Activated T-helper 1 cell treated with anti-CD3 and anti-CD28 coated beads, Interleukin-12 subunit alpha, Interleukin-12 subunit beta, Interleukin-2, Interleukin-4 antibody, amounts not matched to agents 30 ng/mL and 10 ng/mL and 1 ng/mL, durations not matched to agents 14 hours and 24 hours and 36 hours (primary cell): ENCODE results near the gene CRIM1. TPM values are rescaled to one million over a fixed set of nuclear protein-coding genes. Genes with fewer than 3 reads are reported as not detected.

Experiments used
- DNase-seq: peaks from one replicate; pipeline ENCODE4 v3.0.0; 2021; ENCODE audit warnings: low spot score
- H3K27ac Mint-ChIP-seq: one replicate; pipeline ENCODE4 v1.8.0; 2021; ENCODE audit warnings: mild to moderate bottlenecking, mixed read lengths
- H3K27me3 Mint-ChIP-seq: one replicate; pipeline ENCODE4 v1.8.0; 2022; ENCODE audit warnings: mild to moderate bottlenecking, moderate library complexity, mixed read lengths; ENCODE audit not compliant: insufficient read depth
- H3K36me3 Mint-ChIP-seq: one replicate; pipeline ENCODE4 v1.8.0; 2021; ENCODE audit warnings: low read depth, mixed read lengths
- H3K4me1 Mint-ChIP-seq: one replicate; pipeline ENCODE4 v1.8.0; 2021; ENCODE audit warnings: low read depth, mixed read lengths
- H3K4me3 Mint-ChIP-seq: one replicate; pipeline ENCODE4 v1.8.0; 2021; ENCODE audit warnings: mild to moderate bottlenecking, moderate library complexity, mixed read lengths
- H3K9me3 Mint-ChIP-seq: one replicate; pipeline ENCODE4 v1.8.0; 2021; ENCODE audit warnings: mixed read lengths
- intact Hi-C: fragments of 100-400 bp; cut with micrococcal nuclease; formaldehyde crosslinking; loops from one replicate; pipeline ENCODE4 v1.15.1; 2024
- total RNA-seq: library from RNA; stranded (reverse); gene quantifications from 2 replicates; pipeline ENCODE4 v1.2.3, GENCODE V29; 2022

CRIM1 gene
- total RNA-seq, 1 donor from 2014 or later: 15.3 TPM

- Mint-ChIP-seq H3K36me3 (peaks cover 10% of the 10 kb centered on the region), H3K4me1 (peaks cover 29% of the 10 kb centered on the region), H3K27me3 (peaks cover 5% of the 10 kb centered on the region), H3K4me3 (peak overlapping the region; percentile 93), H3K9me3 (no peaks in the 10 kb centered on the region), H3K27ac (peak overlapping the region; percentile 33)
- no peak for DNase-seq
- intact Hi-C loops: loop anchor here (5.0 kb wide), 2 partner anchors 191 to 371 kb away; partner anchors contain the start of gene STRN
Observed at GRCh38 chr2:36596397-36596796, 240.8 kb downstream of the CRIM1 start.

GRCh38 chr2:36597003-36597531 is 241.5 kb downstream of the CRIM1 start:
- Mint-ChIP-seq H3K9me3 (no peaks in the 10 kb centered on the region), H3K36me3 (peaks cover 10% of the 10 kb centered on the region), H3K4me1 (peaks cover 29% of the 10 kb centered on the region), H3K4me3 (peak overlapping the region; percentile 93), H3K27me3 (peaks cover 5% of the 10 kb centered on the region), H3K27ac (peak overlapping the region; percentile 89)
- no peak for DNase-seq
- intact Hi-C loops: loop anchor here (5.0 kb wide), 2 partner anchors 190 to 370 kb away; partner anchors contain the start of gene STRN

GRCh38 chr2:36597532-36598377 is 242.2 kb downstream of the CRIM1 start, which contains the start of gene FEZ2:
Gene FEZ2, minus strand, starts transcription at chr2:36598168. Its CDS starts 26 bp downstream, at chr2:36598142.
- peak; percentile 73 for DNase-seq
- intact Hi-C loops: loop anchor here (1.0 to 5.0 kb wide), 4 partner anchors 21 to 370 kb away; partner anchors contain the start of gene STRN
- H3K27me3 Mint-ChIP-seq: peaks cover 5% of the 10 kb centered on the region
- peak within 1 kb of the TSS; percentile 93 for H3K4me3 Mint-ChIP-seq
- peaks cover 29% of the 10 kb centered on the region for H3K4me1 Mint-ChIP-seq
- H3K27ac Mint-ChIP-seq: peak within 1 kb of the TSS; percentile 89
- H3K36me3 Mint-ChIP-seq: peaks cover 10% of the 10 kb centered on the region
- H3K9me3 Mint-ChIP-seq: no peaks in the 10 kb centered on the region

Other genes starting within 250 kb of the CRIM1 start
- gene FEZ2, start 242.4 kb downstream of the CRIM1 start, total RNA-seq: 14.0 and 14.9 TPM in 2 replicates